Right atrium auricular region (tissue), 2 donors: ENCODE measurements around the gene PRF1. TPM values are rescaled to one million over a fixed set of nuclear protein-coding genes. Genes with fewer than 3 reads are reported as not detected.

ENCODE experiments used
- DNase-seq: peaks from one replicate; pipeline ENCODE4 v3.0.0-alpha.2; 2019; ENCODE audit warnings: low spot score
- H3K27ac ChIP-seq, 2 donors: fragments of 200-600 bp; sonication (generic); 1 replicate in 1 of 2; 2 replicates in 1 of 2; pipeline ENCODE4 v1.5.1; 2016 to 2019
- H3K27me3 ChIP-seq, 2 donors: fragments of 200-600 bp; sonication (generic); one replicate each; pipeline versions ENCODE4 v1.5.1 to v1.6.0; 2017 to 2019
- H3K36me3 ChIP-seq: fragments of 200-600 bp; sonication (generic); one replicate; pipeline ENCODE4 v1.5.1; 2016
- H3K4me1 ChIP-seq, 2 donors: fragments of 200-600 bp; sonication (generic); one replicate each; pipeline versions ENCODE4 v1.5.1 to v1.6.0; 2017 to 2019
- H3K4me3 ChIP-seq, 2 donors: fragments of 200-600 bp; sonication (generic); 1 replicate in 1 of 2; 2 replicates in 1 of 2; pipeline ENCODE4 v1.5.1; 2017 to 2019; ENCODE audit warnings: mild to moderate bottlenecking in 1 of 2, moderate library complexity in 1 of 2
- H3K9me3 ChIP-seq, 2 donors: fragments of 200-600 bp; sonication (generic); one replicate each; pipeline ENCODE4 v1.5.1; 2019
- CTCF ChIP-seq, 2 donors: fragments of 200-600 bp; sonication (generic); IDR thresholded peaks; one replicate each; pipeline ENCODE4 v1.5.1; 2019; ENCODE audit warnings: antibody characterized with exemption in 2 of 2
- total RNA-seq, 2 donors: library from RNA; depleted of rRNA; stranded (reverse); fragments of >200 nt; gene quantifications; one replicate each; pipeline ENCODE4 v1.1.0, GENCODE V29; 2016

The PRF1 gene
- total RNA-seq, 2 donors from 2014 or later, result 1.1 to 1.4 TPM

GRCh38 chr10:70557086-70557845, 45.3 kb downstream of the PRF1 start:
- Histone ChIP-seq H3K27ac (no peak overlapping the region), H3K36me3 (no peaks in the 10 kb centered on the region), H3K4me3 (no peak overlapping the region), H3K9me3 (no peaks in the 10 kb centered on the region), H3K4me1 (peaks cover 0 to 43% of the 10 kb centered on the region in 2 donors), H3K27me3 (no peaks in the 10 kb centered on the region)
- TF ChIP-seq CTCF (IDR thresholded peaks at IDR 0.05), result no peak
- DNase-seq, result no peak

GRCh38 chr10:70555371-70555770, 47.2 kb downstream of the PRF1 start:
- DNase-seq, result no peak
- H3K4me3 ChIP-seq, result no peak overlapping the region

GRCh38 chr10:70552586-70552985, 50.0 kb downstream of the PRF1 start:
- no peak for TF ChIP-seq CTCF (IDR thresholded peaks at IDR 0.05)

More at GRCh38 chr10:70555371-70555770, 47.2 kb downstream of the PRF1 start:
- Histone ChIP-seq H3K9me3 (no peaks in the 10 kb centered on the region), H3K36me3 (no peaks in the 10 kb centered on the region), H3K27me3 (no peaks in the 10 kb centered on the region), H3K27ac (no peak overlapping the region), H3K4me1 (peaks cover 0 to 28% of the 10 kb centered on the region in 2 donors)
- no peak for TF ChIP-seq CTCF (IDR thresholded peaks at IDR 0.05)

GRCh38 chr10:70551971-70552422, 50.5 kb downstream of the PRF1 start:
- Histone ChIP-seq H3K27me3 (no peaks in the 10 kb centered on the region), H3K36me3 (no peaks in the 10 kb centered on the region), H3K4me1 (peaks cover 0 to 3% of the 10 kb centered on the region in 2 donors), H3K27ac (no peak overlapping the region), H3K9me3 (no peaks in the 10 kb centered on the region), H3K4me3 (no peak overlapping the region)
- no peak for TF ChIP-seq CTCF (IDR thresholded peaks at IDR 0.05)
- peak; percentile 84 for DNase-seq

More at GRCh38 chr10:70552586-70552985, 50.0 kb downstream of the PRF1 start:
- no peaks in the 10 kb centered on the region for H3K27me3 ChIP-seq
- H3K4me1 ChIP-seq, result peaks cover 0 to 3% of the 10 kb centered on the region in 2 donors
- no peak overlapping the region for H3K4me3 ChIP-seq
- no peaks in the 10 kb centered on the region for H3K9me3 ChIP-seq
- no peak overlapping the region for H3K27ac ChIP-seq
- no peaks in the 10 kb centered on the region for H3K36me3 ChIP-seq
- DNase-seq, result no peak

- no peak for DNase-seq
- Histone ChIP-seq H3K27ac (no peak overlapping the region), H3K4me3 (no peak overlapping the region), H3K9me3 (no peaks in the 10 kb centered on the region), H3K36me3 (no peaks in the 10 kb centered on the region), H3K27me3 (no peaks in the 10 kb centered on the region), H3K4me1 (peaks cover 0 to 3% of the 10 kb centered on the region in 2 donors)
- TF ChIP-seq CTCF (IDR thresholded peaks at IDR 0.05), result no peak
Observed at GRCh38 chr10:70551466-70551865, 51.1 kb downstream of the PRF1 start.
